Astrocyte of the spinal cord (primary cell): ENCODE data around the gene GAS7.

Experiments
- DNase-seq: peaks from one replicate; pipeline ENCODE4 v3.0.0; 2011; ENCODE audit warnings: low read depth, low spot score
- H3K4me3 ChIP-seq: 2 replicates; pipeline ENCODE4 v1.5.1; 2011; ENCODE audit warnings: low read depth, mild to moderate bottlenecking, low read length, moderate library complexity
- CTCF ChIP-seq: IDR thresholded peaks from 2 replicates; pipeline ENCODE4 v1.5.1; 2012; ENCODE audit warnings: low read depth, mild to moderate bottlenecking, low read length, inconsistent platforms
- in situ Hi-C: cut with HindIII; loops from 2 replicates; pipeline ENCODE4 v1.10.0; 2017; ENCODE audit warnings: low sequenced_read_pairs

GAS7 gene

DNA sequence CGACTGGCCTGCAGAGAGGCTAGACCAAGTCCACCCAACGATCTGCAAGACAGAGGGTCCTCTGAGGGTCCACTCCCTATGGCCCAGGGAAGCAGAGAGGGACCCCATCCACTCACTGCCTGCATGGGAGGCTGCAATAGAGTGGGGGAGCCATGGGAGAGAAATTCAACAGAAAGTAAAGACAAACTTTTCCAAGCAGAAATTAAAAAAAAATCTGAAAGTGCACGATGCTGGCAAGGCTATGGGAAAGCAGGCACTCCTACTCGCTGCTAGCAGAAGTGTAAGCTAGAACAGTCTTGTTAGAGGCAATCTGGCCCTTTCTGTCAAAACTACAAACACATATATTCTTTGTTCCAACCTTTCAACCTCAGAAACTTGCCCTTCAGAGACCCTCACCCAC is 85.4 kb downstream of the GAS7 start:
- no peak for DNase-seq
- H3K4me3 ChIP-seq = no peak overlapping the region
- TF ChIP-seq CTCF = no peak
- in situ Hi-C loops = no loop called here

DNA sequence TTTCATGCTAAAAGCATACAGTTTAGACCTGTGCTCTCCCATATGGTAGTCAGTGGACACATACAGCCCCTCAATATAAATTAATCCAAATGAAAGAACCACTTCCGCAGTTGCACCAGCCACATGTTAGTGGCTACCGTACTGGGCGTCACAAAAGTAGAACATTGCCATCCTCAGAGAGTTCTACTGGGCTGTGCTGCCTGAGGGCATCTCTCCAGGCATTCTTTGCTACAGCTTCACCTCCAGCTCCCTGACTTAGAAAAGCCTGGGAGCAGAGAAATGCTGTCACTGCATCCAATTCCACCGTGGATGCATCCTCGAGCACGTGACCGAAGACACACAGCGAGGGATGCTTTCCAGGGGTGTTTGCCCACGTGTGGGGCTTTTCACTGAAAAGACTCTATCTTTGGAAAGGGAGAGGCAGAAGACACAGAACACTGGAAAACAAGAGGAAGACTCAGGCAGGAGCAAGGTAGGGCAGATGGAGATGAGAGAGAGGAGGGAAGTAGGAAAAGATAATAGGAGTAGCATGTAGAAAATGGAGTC is 86.4 kb downstream of the GAS7 start:
- in situ Hi-C loops = no loop called here
- no peak for TF ChIP-seq CTCF
- no peak for DNase-seq
- no peak overlapping the region for H3K4me3 ChIP-seq

GRCh38 chr17:10109146-10109545 is 89.3 kb downstream of the GAS7 start:
- TF ChIP-seq CTCF = no peak
- no peak overlapping the region for H3K4me3 ChIP-seq
- in situ Hi-C loops = no loop called here
- DNase-seq = no peak

DNA sequence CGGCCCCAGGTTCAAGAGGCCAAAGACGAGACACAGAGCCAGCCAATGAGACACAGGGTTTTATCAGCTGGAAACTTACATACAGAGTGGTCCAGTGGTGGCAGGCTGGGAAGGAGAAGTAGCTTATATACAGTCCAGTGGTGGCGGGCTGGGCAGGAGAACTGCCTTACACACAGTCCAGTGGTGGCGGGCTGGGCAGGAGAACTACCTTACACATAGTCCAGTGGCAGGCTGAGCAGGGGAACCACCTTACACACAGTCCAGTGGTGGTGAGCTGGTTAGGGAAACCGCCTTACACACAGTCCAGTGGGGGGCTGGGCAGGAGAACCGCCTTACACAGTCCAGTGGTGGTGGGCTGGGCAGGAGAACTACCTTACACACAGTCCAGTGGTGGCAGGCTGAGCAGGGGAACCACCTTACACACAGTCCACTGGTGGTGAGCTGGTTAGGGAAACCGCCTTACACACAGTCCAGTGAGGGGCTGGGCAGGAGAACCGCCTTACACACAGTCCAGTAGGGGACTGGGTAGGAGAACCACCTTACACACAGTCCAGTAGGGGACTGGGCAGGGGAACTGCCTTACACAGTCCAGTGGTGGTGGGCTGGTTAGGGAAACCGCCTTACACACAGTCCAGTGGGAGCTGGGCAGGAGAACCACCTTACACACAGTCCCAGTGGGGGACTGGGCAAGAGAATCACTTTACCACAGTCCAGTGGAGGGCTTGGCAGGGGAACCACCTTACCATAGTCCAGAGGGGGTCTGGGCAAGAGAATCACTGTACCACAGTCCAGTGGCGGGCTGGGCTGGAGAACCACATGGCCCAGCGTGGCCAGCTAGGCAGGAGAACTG is 90.9 kb downstream of the GAS7 start:
- in situ Hi-C loops = no loop called here
- DNase-seq = no peak
- no peak for TF ChIP-seq CTCF
- no peak overlapping the region for H3K4me3 ChIP-seq

DNA sequence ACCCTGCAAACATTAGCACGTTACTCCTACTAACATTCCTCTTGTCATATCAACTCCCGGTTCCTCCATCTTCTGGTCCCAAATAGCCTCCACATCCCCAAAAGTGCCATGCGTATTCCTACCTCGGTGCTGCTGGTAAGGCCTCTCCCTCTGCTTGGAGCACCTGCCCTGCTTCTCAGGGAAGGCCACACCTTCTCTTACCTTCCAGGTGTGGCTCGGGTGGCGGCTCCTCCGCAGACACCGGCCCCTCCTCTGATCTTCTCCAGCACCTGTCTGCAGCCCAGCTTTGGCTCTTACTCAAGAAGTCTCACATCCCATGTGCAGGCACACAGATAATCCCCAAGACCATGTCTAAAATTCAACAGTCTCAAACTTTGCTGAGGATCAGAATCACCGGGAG is 92.3 kb downstream of the GAS7 start:
- no peak overlapping the region for H3K4me3 ChIP-seq
- no peak for TF ChIP-seq CTCF
- in situ Hi-C loops = no loop called here
- no peak for DNase-seq

GRCh38 chr17:10105513-10106001 is 92.8 kb downstream of the GAS7 start:
- H3K4me3 ChIP-seq = no peak overlapping the region
- no peak for DNase-seq
- in situ Hi-C loops = no loop called here
- TF ChIP-seq CTCF = no peak
